Stromal cell of bone marrow (primary cell): ENCODE data around the gene TMPRSS3.

ENCODE experiments used
- DNase-seq: peaks from one replicate; pipeline ENCODE4 v3.0.0-alpha.2; 2012; ENCODE audit warnings: low read depth

The TMPRSS3 gene

DNA sequence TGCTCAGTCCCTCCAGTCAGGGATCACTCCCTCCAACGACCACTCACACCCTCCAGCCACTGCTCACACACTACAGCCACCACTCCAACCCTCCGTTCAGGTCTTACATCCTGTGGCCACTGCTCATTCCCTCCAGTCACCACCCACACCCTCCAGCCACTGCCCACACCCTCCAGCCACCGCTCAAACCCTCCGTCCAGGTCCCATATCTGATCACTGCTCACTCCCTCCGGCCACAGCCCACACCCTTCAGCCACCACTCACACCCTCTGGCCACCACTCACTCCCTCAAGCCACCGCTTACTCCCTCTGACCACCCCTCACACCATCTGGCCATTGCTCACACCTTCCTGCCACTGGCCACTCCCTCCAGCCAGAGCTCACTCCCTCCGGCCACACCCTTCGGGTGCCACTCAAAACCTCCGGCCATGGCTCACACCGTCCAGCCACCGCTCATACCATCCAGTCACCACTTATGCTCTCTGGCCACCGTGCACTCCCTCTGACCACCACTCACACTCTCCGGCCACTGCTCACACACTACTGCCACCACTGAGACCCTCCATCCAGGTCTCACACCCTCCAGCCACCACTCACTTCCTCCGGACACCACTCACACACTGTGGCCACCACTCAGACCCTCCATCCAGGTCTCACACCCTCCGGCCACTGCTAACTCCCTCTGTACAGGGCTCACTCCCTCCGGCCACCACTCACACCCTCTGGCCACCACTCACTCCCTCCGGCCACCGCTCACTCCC is 24.8 kb downstream of the TMPRSS3 start:
- DNase-seq = no peak

DNA sequence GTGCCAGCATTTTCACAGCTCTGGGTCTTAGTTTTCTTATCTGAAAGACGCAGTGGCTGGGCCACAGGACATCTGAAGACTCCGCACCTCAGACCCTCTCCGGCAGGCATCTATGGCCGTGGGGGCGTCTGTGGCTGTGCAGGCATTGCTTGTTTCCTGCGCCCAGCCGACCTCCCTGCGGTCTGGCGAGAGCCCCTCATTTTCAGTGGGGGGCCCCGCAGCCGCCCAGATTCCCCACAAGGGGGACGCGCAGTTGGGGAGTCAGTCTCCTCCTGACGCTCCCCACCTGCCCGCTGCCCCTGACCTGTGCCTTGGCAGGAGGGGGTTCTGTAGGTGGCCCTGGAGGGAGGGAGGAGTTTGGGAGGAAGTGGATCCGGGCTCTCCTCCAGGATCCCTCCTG is 26.0 kb downstream of the TMPRSS3 start:
- DNase-seq = no peak

DNA sequence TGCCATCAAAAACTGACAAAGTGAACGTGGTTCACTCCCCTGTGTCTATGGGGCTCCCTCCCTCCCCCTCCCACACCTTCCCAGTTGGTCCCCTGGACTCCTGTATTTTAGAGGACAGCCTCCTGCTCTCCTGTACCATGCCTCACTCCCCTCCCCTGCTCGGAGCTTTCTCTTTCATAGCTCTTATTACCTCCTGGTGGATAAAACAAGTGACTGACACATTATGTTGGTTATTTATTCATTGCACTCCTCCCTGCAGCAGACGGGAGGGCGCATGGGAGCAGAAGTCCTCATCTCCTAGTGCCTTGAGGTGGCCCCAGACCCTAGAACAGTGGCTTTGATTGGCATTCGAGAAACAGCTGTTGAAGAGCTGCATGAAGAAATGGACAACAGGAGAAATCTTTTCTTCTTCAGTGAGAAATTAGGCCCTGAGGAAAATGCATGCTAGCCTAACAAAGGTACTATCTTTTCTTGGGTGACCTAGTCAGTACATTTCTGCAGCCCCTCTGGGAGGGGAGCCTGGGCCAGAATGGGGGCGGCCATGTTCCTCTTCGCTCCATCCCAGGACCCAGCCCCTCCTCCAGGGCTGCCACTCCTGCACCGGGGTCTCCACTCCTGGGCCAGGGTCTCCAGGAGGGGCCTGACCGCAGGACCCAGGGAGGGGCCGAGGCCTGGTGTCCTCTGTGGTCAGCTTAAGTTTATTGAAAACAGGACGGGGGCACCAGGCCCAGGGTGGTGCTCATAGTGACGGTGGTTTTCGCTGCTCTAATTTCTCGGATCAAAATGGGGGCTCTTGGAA is 28.3 kb downstream of the TMPRSS3 start:
- DNase-seq = no peak

DNA sequence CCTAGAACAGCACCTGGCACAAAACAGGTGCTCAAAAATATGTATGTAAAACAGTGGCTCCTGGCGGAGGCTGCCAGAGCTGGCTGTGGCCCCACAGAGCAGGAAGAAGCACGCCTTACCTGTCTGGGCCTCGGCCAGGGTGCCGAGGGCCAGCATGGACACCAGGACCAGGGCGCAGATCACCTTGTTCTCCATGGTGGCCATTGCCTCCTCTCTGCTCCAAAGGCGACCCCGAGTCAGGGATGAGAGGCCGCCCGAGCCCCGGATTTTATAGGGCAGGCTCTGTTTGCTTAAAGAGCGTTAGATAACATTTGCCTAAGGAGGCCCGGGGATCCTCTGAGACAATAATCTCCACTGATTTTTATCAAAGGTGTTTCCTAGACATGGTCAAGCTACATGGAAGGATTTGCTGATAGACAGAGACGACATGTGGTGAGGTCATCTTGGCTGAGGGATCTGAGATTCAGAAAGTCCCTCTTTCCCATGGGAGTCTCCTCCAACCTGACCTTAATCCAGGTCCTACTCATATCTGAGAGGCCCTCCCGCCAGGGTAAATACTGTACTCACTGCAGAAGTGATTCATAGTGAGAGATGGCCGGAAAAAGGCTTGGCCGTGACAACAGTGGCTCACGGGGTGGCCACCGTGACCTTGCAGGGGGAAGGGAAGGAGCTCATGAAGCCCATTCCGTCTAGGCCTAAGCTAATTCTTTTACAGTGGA is 29.4 kb downstream of the TMPRSS3 start, which contains the start of gene TFF1:
Gene TFF1, minus strand, starts transcription at position 244 of the 719 bp plus-strand sequence. Its CDS starts 40 bp downstream, at position 204.
- no peak for DNase-seq

- no peak for DNase-seq
These were observed 30.1 kb downstream of the TMPRSS3 start for GRCh38 chr21:42365770-42366169.

GRCh38 chr21:42364304-42364865 is 31.5 kb downstream of the TMPRSS3 start:
- no peak for DNase-seq

- no peak for DNase-seq
These were observed 32.5 kb downstream of the TMPRSS3 start for GRCh38 chr21:42363312-42363711.

DNA sequence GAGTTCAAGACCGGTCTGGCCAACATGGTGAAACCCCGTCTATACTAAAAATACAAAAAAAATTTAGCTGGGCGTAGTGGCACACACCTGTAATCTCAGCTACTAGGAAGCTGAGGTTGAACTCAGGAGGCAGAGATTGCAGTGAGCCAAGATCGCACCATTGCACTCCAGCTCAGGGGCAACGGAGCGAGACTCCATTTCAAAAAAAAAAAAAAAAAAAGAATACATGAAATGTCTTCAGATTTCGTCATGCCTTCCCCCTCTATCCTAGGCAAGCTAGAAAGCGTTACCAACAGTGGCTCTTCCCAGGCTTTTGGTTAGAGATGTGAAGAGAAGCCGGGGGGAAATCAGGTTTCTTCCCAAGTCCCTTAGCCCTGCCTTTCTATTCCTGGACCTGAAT is 33.2 kb downstream of the TMPRSS3 start:
- no peak for DNase-seq

DNA sequence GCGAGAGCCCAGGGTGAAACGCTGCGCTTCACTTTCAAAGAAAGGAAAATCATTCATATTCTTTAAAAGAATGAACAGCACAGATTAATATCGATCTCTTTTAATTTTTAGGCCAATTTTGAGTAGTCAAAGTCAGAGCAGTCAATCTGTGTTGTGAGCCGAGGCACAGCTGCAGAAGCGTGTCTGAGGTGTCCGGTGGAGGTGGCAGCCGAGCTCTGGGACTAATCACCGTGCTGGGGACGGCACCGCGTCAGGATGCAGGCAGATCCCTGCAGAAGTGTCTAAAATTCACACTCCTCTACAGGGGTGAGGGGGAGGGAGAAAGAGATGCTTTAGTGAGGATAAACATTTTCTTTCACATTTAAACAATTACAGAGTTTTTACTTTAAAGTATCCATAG is 33.7 kb downstream of the TMPRSS3 start:
- DNase-seq = no peak

GRCh38 chr21:42361286-42361685 is 34.6 kb downstream of the TMPRSS3 start:
- no peak for DNase-seq

DNA sequence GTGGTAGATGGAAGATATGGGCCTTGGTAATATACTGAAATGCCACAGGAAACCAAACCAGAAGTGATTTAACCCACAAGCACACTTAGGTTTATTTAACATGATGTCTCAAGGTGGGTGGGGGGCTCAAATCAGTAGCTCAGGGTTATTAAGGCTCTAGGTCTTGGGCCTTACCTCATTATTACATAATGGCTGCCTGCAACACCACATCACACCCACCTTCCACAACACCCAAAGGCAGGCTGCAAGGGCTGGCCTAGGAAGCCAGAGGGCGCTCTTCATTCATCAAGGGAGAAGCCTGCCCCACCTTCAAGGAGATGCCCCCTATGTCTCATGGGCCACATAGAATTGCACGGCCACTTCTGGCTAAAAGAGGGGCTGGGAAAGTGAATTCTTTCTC is 35.5 kb downstream of the TMPRSS3 start:
- DNase-seq = no peak

- no peak for DNase-seq
These were observed 36.9 kb downstream of the TMPRSS3 start for GRCh38 chr21:42358937-42359336.

DNA sequence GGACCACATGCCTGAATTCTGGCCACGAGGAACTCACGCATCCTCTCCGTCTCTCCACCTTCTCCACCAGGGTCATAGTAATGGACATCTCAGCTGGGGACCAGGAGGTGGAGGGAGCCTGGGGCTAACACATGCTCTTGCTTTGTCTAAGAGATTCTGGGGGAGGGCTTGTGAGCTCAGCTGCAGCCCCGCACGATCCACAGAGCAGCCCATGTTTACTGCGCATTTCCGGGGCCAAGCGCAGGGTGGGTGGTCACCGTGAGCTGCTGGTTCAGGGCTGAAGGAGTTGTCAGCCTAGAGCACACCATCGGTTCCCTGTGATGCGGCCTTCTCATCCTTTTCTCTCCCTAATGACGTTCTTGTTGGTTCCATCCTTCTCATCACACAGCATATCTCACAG is 37.6 kb downstream of the TMPRSS3 start:
- no peak for DNase-seq

- DNase-seq = no peak
These were observed 38.5 kb downstream of the TMPRSS3 start for GRCh38 chr21:42357307-42357706.

DNA sequence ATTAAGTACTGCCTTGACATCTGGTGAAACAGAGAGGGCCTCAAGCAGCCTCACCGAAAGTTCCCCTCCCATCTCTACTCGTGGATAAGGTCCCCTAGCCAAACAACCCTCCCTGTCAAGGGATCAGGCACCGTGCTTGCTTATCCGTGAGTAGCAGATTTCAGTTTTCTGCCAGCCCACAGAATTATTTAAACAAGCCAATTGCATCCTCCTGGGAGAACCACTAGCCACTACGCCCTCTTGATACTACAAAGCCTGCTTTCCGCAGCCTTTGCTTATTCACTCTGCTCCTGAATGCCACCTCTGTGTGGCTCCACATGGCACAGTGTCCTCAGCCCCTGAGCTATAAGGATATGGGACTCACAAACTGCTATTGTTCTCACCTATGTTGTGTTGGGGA is 39.2 kb downstream of the TMPRSS3 start:
- no peak for DNase-seq

GRCh38 chr21:42356046-42356445 is 39.8 kb downstream of the TMPRSS3 start:
- no peak for DNase-seq

GRCh38 chr21:42353623-42354022 is 42.2 kb downstream of the TMPRSS3 start:
- no peak for DNase-seq

- DNase-seq = no peak
These were observed 43.3 kb downstream of the TMPRSS3 start for GRCh38 chr21:42352441-42353095.

DNA sequence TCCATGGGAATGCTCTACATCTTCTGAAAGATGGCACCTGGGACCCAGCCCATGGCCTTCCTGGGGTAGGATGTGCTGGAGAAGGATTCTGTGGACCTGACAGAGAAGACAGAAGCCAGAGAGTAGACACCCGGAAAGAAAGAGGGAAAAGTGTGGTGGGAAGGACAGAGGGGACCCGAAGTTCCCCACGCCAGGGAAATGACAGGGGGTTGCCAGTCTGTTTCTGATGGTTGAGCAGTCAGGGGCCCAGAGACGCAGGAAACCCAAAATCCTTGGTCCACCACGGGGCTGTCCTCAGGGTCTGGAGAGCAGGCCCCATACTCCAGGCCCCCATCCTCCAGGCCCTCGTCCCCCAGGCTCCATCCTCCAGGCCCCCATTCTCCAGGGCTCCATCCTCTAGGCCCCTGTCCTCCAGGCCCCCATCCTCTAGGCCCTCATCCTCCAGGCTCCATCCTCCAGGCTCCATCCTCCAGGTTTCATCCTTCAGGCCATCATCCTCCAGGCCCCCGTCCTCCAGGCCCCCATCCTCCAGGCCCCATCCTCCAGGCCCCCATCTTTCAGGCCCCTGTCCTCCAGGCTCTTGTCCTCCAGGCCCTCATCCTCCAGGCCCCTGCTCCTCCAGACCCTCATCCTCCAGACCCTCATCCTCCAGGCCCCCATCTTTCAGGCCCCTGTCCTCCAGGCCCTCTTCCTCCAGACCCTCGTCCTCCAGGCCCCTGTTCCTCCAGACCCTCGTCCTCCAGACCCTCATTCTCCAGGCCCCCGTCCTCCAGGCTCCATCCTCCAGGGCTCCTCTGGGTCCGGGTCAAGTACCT is 44.0 kb downstream of the TMPRSS3 start:
- DNase-seq = no peak

GRCh38 chr21:42350927-42351426 is 44.9 kb downstream of the TMPRSS3 start, which contains the start of gene TFF2:
Gene TFF2 (minus strand): TSS chr21:42350994. CDS start chr21:42350957, 37 bp downstream.
- no peak for DNase-seq
